ENCODE measurements around the gene USP48.
"Not testable (repeated sequence)": the region's sequence is repeated elsewhere in the genome, so short reads cannot be mapped to it uniquely, and the experiment has no call there.

The USP48 gene

DNA sequence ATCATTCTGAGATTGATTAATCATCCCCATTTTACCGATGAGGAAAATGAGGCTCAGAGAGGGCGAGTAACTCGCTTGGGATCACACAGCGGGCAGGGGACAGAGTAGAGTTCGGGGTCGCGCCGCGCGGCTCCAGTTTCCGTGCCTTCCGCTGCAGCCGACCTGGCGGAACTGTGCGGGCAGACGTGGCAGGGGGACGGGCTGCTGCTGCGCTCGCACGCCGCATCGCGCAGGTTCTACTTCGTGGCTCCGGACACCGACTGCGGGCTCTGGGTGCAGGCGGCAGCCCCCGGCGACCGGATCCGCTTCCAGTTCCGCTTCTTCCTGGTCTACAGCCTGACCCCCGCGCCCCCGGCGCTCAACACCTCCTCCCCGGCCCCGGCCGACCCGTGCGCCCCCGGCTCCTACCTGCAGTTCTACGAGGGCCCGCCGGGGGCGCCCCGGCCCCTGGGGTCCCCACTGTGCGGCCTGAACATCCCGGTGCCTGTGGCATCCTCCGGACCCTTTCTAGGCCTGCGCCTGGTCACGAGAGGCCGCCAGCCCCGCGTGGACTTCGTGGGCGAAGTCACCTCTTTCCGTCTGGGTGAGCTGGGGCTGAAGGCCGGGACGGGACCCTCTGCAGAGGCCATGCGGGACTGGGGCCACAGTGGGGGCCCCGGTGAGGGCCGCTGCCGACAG lies 31.4 kb upstream of the USP48 start:
- DNase-seq (ENCODE audit: low read depth) = no peak

DNA sequence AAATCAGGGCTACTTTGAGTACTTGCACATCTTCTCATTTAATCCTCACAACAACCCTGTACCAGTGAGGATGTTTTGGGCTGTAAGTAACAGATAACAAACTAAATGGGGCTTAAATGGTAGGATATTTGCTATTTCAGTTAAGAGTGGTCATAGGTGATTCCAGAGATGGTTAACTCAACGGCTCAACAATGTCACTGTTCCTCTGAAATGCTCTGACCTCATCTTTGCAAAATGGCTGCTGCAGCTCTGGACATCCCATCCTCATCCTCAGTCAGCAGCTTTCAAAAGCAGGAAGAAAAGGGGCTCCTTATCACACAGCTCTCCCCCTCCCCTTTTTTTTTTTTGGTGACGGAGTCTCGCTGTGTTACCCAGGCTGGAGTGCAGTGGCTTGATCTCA lies 30.6 kb upstream of the USP48 start:
- DNase-seq (ENCODE audit: low read depth) = no peak

DNA sequence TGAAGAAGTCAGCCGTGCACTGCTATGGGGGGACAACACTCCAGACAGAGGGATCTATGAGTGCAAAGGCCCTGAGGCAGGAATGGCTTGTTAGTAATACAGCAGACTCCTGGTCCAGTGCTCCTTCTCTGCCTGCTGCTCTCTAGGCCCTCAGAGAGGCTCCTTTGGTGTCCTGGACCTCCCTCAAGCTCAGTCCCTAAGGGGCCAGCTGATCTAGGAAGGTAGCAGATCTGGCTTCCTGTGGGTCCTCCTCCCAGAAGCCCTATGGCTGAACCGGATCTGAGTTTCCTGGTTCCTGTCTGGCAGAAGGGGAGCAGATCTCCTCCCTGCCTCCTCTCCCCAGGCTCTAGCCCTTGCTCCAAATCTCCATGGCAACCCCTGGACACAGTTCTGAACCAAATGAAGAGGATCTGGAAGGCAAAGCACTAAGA lies 28.9 kb upstream of the USP48 start, which contains the start of gene LDLRAD2:
Gene LDLRAD2, plus strand, starts transcription at position 391 of the 431 bp plus-strand sequence. CDS start 187 bp downstream, outside the sequence.
- no peak for DNase-seq (ENCODE audit: low read depth)

DNA sequence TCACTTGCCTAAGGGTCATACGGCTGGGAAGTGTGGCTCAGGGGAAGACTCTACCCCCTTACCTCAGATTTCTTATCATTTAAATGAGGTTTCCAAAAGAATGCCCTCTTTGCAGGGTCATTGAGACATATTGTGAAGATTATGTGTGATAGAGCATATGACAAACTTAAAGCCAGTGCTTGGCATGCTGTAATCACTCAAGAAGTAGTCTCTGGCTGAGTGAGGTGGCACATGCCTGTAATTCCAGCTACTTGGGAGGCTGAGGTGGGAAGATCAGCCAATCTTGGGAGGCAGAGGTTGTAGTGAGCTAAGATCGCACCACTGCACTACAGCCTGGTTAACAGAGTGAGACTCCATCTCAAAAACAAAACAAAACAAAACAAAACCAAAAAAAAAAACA lies 21.6 kb upstream of the USP48 start:
- no peak for DNase-seq (ENCODE audit: low read depth)

DNA sequence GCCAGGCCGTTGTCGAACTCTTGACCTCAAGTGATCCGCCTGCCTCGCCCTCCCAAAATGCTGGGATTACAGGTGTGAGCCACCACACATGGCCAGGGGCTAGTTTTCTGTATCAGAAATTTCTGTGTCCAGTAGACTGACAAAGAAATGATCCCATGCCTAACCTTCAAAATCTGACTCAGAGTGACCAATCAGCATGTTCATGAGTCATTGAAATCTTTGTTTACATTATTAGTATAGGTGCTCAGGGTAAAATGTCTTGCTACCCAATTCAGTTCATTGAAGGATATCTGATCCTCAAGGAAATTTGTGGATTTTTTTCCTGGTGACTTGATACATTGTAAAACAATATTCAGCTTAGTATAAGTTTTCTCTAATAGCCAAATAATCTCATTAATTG lies 18.2 kb upstream of the USP48 start:
- no peak for DNase-seq (ENCODE audit: low read depth)

DNA sequence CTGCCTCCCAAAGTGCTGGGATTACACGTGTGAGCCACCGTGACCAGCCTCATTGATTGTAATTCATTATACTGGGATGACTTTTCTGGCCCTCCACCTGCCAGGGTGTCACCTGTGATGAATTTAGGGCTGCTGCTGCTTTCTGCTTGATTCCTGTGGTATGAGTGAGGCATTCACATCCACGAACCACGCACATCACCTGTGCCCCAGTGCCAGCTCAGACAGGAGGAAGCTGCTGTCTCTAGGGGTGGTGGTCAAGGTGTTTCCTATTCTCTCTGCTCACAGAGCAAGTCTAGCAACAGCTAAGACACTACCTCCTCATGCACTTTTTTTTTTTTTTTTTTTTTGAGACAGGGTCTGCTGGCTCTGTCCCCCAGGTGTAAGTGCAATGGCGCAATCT lies 16.8 kb upstream of the USP48 start:
- DNase-seq (ENCODE audit: low read depth) = no peak

DNA sequence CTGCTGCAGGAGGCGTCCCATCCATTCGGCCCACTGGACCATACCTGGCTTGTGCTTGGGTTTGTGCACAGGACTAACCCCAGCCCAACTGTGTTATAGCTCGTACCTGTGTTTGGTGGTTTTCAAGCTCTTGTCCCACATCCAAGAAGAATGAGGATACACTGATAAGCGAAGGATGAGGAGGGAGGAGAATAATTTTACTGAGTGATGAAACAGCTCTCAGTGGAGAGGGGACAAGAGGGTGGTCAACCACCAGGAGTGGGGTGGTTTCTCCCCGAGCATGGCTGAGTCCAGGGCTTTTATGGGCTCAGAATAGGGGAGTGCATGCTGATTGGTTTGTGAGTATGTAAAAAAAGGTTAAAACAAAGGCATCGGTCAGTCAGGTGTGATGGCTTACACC lies 12.1 kb upstream of the USP48 start:
- no peak for DNase-seq (ENCODE audit: low read depth)

DNA sequence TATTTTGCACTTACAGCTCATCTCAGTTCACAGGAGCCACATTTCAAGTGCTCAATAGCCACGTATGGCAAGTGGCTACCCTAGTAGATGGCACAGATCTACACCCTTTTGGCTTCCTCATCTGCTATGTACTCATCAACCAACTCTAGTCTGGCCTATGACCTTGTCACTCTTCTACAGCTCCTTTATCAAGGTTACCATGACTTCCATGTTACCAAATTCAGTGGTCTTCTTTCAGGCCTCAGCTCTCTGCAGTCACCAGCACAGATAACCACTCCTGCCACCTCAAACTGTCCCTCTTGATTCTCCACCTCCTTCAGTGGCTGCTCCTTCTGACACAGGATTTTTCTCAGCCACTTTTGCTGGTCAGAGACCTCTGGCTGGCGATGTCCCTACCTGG lies 11.7 kb upstream of the USP48 start:
- DNase-seq (ENCODE audit: low read depth) = no peak

DNA sequence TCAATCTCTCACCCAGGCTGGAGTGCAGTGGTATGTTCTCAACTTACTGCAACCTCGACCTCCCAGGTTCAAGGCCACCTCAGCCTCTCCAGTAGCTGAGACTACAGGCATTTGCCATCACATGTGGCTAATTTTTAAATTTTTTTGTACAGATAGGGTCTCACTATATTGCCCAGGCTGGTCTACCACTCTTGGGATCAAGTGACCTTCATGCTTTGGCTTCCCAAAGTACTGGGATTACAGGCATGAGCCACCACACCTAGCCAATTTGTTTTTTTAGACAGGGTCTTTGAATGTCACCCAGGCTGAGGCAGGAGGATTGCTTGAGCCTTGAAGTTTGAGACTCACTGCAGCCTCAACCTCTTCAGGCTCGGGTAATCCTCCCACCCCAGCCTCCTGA lies 10.2 kb upstream of the USP48 start:
- DNase-seq (ENCODE audit: low read depth) = no peak

DNA sequence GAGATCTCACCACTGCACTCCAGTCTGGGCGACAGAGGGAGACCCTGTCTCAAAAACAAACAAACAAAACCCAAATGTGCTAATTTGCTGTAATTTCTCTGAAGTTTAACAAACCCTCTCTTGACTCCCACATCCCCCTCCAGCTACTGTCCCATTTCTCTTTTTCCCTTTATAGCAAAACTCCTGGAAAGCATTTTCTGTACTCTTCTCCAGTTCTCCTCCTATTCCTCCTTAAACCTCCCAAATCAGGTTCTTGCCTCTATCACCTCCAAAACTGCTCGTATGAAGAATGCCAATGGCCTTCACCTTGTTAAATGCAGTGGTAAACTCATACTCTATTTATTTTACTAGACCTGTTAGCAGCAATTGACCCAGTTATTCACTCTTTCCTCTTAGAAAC lies 3.7 kb upstream of the USP48 start:
- DNase-seq (ENCODE audit: low read depth) = no peak

DNA sequence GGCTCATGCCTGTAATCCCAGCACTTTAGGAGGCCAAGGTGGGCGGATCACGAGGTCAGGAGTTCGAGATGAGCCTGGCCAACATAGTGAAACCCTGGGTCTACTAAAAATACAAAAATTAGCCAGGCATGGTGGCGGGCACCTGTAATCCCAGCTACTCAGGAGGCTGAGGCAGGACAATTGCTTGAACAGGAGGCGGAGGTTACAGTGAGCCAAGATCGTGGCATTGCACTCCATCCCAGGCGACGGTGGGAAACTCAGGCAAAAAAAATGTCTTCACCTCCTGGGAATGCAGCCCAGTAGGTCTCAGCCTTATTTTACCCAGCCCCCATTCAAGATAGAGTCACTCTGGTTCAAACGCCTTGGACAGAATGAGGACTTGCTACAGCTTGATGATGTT lies 2.8 kb upstream of the USP48 start:
- not testable (repeated sequence) for DNase-seq (ENCODE audit: low read depth)

DNA sequence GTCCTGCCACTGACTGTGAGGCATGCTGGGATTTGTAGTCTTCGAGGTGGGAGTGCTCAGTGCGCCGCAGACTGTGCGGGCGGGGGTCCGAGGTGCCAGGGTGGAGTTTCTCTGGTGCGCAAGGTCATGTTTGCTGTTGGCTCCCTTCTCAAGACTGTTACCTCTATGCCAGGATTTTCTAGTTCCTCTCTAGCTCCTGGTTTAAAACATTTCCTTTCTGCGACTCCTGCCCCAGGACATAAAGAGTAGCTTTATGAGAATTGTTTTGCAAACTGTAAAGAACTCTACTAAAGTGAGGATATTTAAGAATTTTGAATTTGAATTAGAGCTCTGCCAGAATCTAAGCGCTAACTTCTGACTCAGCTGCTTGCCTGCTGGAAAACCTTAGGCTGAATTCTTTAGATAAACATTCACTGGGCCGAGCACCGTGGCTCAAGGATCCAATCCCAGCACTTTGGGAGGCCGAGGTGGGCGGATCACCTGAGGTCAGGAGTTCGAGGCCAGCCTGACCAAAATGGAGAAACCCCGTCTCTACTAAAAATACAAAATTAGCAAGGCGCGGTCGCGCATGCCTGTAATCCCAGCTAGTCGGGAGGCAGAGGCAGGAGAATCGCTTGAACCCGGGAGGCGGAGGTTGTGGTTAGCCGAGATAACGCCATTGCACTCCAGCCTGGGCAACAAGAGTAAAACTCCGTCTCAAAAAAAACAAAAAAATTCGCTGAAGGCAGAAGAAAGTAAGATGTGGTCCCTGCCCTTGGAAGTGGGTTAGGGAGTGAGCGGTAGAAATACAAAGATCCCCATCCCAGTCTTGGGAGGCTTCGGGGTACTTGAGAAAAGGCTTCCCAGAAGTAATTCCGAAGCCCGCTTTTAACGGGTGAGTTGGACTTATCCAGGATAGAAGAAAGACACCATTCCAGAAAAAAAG lies 992 bp upstream of the USP48 start:
- no peak for DNase-seq (ENCODE audit: low read depth)

DNA sequence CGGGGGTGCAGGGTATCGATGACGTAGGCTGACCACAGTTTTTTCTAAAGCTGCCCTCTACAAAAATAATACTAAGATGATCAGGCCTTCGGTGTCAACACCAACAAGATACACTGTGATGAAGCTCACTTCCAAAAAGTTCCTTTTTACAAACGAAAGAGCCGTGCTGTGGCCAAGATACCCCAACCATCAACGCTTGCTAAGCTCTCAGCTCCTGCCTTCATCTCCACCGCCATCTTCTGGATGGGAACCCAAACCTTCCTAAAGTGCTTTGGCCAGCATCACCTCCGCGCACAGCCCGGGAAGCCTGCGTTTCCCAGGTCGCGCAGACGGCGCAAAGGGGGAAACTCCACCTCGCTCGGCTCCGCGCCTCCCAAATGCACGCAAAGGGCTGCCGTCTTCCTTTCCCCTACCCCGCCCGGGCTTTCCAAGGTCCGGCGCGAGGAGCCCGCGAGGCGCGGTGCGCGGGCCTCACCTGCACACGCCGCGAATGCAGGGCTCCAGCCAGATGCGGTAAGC lies 541 bp downstream of the USP48 start:
- peak; percentile 36 for DNase-seq (ENCODE audit: low read depth)

DNA sequence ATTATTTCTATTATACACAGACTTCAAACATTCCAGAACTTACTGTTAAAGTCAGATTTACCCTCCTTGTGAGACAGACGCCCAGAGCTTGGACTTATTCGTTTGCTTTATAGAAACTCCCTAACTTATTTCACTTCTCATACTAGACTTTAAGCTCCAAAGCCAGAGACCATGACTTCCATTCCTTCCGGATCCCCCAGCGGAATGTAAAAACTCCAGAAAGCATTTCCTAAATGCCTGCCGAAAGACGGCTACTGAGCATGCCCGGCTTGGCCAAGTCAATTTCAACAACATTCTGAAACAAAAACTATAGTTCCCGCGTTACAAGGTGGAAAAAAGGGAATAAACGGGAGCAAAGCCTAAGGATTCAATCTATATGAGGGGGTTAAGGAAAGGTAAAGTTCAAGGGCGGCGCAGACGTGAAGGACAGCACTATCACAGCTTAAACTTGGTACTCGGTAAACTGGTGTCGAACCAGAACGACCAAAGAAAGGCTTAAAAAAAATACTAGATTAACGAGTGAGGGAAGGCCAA lies 1.1 kb downstream of the USP48 start:
- no peak for DNase-seq (ENCODE audit: low read depth)

DNA sequence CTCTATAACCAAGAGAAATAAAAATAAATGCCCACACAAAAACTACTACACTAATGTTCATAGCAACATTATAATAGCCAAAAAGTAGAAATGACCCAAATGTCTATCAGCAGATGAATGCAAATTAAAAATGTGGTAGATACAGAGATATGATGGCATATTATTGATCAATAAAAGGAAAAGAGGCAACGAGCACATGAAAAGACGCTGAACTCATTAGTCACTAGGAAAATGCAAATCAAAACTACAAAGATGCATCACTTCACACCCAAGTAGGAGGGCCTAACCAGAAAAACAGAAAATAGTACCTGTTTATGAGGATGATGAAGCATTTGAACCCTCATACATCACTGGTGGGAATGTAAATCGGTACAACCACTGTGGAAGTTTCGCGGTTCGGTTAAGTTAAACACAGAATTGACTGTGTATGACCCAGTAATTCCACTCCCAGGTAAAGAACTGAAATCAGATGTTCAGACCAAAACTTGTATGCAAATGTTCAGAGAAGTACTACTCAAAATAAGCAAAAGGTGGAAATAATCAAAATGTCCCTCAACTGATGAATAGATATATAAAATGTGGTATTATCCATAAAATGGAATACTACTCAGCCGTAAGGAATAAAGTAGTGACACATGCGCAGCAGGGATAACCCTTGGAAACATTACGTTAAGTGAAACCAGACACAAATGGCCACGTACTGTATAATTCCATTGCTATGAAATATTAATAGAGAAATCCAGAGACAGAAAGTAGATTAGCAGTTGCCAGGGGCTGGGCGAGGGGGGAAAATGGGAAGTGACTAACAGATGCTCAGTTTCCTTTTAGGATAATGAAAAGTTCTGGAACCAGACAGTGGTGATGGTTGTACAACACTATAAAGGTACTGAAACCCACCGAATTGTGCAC lies 3.1 kb downstream of the USP48 start:
- DNase-seq (ENCODE audit: low read depth) = no peak

DNA sequence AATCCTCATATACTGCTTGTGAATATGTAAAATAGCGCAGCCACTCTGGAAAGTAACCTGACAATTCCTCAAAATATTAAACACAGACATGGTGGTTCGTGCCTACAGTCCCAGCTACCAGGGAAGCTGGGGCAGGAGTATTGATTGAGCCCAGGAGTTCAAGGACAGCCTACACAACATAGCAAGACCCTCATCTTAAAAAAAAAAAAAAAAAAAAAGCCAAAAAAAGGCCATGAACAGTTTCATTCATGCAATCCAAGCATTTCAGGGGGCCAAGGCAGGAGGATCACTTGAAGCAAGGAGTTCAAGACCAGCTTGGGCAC lies 4.6 kb downstream of the USP48 start:
- DNase-seq (ENCODE audit: low read depth) = no peak

DNA sequence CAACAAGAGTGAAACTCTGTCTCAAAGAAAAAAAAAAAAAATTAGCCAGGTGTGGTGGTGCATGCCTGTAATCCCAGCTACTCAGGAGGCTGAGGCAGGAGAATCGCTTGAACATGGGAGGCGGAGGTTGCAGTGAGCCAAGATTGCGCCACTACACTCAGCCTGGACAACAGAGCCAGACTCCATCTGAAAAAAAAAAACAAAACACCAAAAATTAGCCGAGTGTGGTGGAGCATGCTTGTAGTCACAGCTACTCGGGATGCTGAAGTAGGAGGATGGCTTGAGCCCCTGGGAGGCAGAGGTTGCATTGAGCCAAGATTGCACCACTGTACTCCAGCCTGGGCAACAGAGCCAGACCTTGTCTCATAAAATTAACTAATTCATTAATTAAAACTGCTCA lies 6.0 kb downstream of the USP48 start:
- not testable (repeated sequence) for DNase-seq (ENCODE audit: low read depth)

DNA sequence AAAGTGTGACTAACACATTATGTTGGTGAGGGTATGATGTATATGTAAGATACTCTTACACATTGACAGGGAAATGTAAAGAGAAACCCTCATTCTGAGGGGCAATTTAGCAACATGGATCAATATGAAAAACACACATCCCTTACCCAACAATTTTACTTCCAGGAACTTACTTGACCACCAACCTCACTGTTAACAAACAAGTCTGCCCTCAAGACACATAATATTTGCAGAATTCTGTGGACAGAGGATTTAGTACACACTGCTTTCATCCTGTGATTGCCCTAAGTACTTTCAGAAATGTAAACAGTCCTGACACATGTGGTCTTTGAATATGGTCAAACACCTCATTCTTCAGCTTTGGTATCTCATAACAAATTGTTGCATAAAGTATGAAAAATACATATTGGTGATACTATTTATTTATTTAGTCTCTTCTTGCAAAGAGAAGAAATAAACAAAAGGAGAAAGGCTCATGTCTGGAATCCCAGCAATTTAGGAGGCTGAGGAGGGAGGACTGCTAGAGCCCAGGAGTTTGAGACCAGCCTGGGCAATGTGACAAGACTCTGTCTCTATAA lies 6.9 kb downstream of the USP48 start:
- no peak for DNase-seq (ENCODE audit: low read depth)

DNA sequence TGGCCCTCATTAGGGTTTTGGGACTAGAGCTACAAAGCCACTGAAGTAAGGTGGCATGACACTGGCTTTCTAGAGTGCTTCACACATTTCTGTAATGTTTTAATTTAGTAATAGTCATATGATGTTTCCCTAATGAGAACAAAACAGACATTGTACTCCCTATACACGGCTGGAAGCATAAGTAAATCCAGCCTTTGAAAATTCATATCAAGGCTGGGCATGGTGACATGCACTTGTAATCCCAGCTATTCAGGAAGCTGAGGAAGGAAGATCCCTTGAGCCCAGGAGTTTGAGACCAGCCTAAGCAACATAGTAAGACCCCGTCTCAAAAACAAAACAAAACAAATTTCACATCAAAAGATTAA lies 7.4 kb downstream of the USP48 start:
- no peak for DNase-seq (ENCODE audit: low read depth)

DNA sequence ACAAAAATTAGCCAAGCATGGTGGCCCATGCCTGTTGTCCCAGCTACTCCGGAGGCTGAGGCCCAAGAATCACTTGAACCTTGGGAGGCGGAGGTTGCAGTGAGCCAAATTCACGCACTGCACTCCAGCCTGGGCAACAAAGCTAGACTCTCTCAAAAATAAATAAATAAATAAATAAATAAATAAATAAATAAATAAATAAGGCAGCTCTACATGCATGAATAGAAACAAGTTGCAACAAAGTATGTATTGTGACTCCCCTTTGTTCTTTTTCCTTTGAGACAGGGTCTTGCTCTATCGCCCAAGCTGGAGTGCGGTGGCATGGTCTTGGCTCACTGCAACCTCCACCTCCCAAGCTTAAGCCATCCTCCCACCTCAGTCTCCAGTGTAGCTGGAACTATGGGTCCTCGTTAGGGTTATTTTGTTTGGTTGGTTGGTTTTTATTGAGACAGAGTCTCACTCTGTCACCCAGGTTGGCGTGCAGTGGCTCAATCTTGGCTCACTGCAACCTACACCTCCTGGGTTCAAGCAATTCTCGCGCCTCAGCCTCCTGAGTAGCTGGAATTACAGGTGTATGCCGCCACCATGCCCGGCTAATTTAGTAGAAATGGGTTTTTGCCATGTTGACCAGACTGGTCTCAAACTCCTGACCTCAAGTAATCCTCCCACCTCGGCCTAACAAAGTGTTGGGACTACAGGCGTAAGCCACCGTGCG lies 8.0 kb downstream of the USP48 start:
- no peak for DNase-seq (ENCODE audit: low read depth)

DNA sequence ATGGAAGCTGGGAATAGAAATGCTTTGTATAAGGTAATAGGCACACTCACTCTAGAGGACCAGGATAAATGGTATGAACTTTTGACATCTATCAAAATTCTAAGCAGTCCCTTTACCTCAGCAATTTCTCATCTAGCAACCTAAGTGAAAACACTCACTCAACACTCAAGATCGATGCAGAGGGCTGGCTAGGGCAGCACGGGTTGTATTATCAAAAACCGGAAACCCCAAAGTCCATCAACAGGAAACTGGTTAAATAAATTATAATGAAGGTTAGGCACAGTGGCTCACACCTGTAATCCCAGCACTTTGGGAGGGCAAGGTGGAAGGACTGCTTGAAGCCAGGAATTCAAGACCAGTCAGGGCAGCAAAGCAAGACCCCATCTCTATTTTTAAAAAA lies 9.4 kb downstream of the USP48 start:
- no peak for DNase-seq (ENCODE audit: low read depth)

Data from T-helper 22 cell (primary cell).